Testis (tissue), 5 donors: ENCODE measurements around the gene SNX10. TPM values are rescaled to one million over a fixed set of nuclear protein-coding genes. Genes with fewer than 3 reads are reported as not detected.
A peak's percentile ranks its signal among the peaks of the same experiment; 100 is the strongest.
"Not testable (repeated sequence)": the region's sequence is repeated elsewhere in the genome, so short reads cannot be mapped to it uniquely, and the experiment has no call there.

Source experiments
- DNase-seq: peaks from one replicate; pipeline ENCODE4 v3.0.0-alpha.2; 2019
- H3K27ac ChIP-seq, 2 donors: fragments of 200-600 bp; sonication (generic); one replicate each; pipeline ENCODE4 v1.5.1; 2019
- H3K27me3 ChIP-seq: fragments of 200-600 bp; sonication (generic); one replicate; pipeline ENCODE4 v1.5.1; 2019
- H3K36me3 ChIP-seq: fragments of 200-600 bp; sonication (generic); one replicate; pipeline ENCODE4 v1.5.1; 2017; ENCODE audit warnings: low read depth; ENCODE audit errors: missing control alignments
- H3K4me1 ChIP-seq: fragments of 200-600 bp; sonication (generic); one replicate; pipeline ENCODE4 v1.5.1; 2019
- H3K4me3 ChIP-seq, 2 donors: fragments of 200-600 bp; sonication (generic); one replicate each; pipeline ENCODE4 v1.5.1; 2017 to 2019
- H3K9me3 ChIP-seq: fragments of 200-600 bp; sonication (generic); one replicate; pipeline ENCODE4 v1.5.1; 2017
- CTCF ChIP-seq, 3 experiments: fragments of 450-650 bp in 2 of 3; fragments of 200-600 bp in 1 of 3; sonication (generic) in 1 of 3; IDR thresholded peaks; one replicate each; pipeline ENCODE4 v1.5.1; 2016 to 2019; ENCODE audit warnings: antibody characterized with exemption in 3 of 3, mild to moderate bottlenecking in 2 of 3, moderate library complexity in 1 of 3
- POLR2A ChIP-seq: fragments of 450-650 bp; IDR thresholded peaks from one replicate; pipeline ENCODE4 v1.6.1; 2017; ENCODE audit warnings: antibody characterized with exemption, mild to moderate bottlenecking, moderate library complexity
- WGBS, 2 donors: methylation state at CpG; one replicate each; pipeline ENCODE4 v1.1.5; 2018; 5-methylcytosine and 5-hydroxymethylcytosine counted together
- intact Hi-C: fragments of 100-400 bp; cut with DNase I; formaldehyde crosslinking; loops from one replicate; pipeline ENCODE4 v1.15.1; 2023; ENCODE audit warnings: low total_unique reads
- long read RNA-seq, 2 donors: transcript quantifications; one replicate each; lab custom pipeline, GENCODE V29; 2026
- polyA plus RNA-seq: library from polyadenylated mRNA; stranded (reverse); fragments of 350-450 nt; fragmentation: Illumina TruSeq; extraction: RNeasy Lipid Tissue Mini Kit (QIAGEN cat#74804); gene quantifications from one replicate; pipeline ENCODE4 v1.2.3, GENCODE V29; 2014; ENCODE audit warnings: low read depth, low replicate concordance; ENCODE audit not compliant: insufficient read depth
- total RNA-seq, 2 donors: library from RNA; depleted of rRNA; stranded (reverse); fragments of >200 nt; gene quantifications; one replicate each; pipeline ENCODE4 v1.2.3, GENCODE V29; 2016

SNX10 gene, protein sequence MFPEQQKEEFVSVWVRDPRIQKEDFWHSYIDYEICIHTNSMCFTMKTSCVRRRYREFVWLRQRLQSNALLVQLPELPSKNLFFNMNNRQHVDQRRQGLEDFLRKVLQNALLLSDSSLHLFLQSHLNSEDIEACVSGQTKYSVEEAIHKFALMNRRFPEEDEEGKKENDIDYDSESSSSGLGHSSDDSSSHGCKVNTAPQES
- total RNA-seq (1 to 10 TPM; 4.4 to 5.6 TPM), polyA plus RNA-seq (6.3 TPM)
- long read RNA-seq, donor 1, partial matches to known transcripts, result 0 of 4 reads
- long read RNA-seq, donor 1, other reads (novel, unspliced or antisense), result 0 of 4 reads
- long read RNA-seq, donor 2, partial matches to known transcripts, result 0 of 2 reads
- long read RNA-seq, donor 2, other reads (novel, unspliced or antisense), result 0 of 2 reads

DNA sequence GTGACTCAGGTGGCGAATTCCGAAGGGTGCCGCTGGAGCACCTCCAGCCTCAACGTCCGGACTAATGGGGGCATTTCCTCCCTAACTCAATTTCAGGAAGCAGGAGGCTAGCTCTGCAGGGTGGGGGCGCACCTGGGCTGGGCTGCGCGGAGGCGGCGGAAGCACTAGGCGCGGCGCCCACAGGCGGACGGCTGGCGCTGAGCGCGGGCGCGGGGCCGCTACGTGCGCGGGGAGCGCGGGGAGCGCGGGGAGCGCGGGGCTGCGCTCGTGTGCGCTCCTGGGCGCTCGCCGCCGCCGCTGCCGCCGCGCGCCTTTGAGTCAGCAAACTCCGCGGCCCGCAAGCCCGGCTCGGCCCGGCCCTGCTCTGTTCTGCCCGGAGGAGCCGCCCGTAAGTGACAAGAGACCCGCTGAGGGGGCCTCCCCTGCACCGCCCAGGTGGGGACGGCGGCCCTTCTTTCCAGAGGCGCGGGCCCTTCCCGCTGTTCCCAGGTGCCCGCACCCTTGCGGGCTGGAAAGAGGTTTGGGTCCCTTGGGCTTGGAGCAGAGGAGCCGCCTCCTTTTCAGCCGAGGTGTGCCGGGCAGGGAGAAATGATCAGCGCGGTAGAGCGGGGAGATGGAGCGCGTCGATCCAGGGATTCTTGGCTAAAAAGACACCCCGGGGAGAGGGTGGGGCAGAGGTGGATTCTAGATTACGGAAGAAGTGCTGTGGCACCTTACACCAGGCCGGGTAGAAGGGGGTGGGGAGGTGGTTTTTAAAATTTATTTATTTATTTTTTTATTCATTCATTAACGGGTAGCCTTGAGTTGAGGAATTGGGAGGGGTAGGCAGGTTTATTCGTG lies at the start of gene SNX10:
SNX10 (plus strand) TSS at position 164 of the 840 bp plus-strand sequence. CDS start 54,581 bp downstream, outside the sequence.
- 2 to 3% methylated on average over 30 to 50 of the region's 74 CpGs for WGBS, 2 donors
- H3K27ac ChIP-seq, result peak within 1 kb of the TSS in 1 of 2 donors; percentile 53
- peak; percentile 65 for DNase-seq

GRCh38 chr7:26245150-26245549 lies 46.5 kb upstream of the SNX10 start:
- Histone ChIP-seq H3K27me3 (no peaks in the 10 kb centered on the region), H3K4me3 (peak overlapping the region; percentile 20 to 50), H3K27ac (peak overlapping the region; percentile 26 to 47), H3K9me3 (no peaks in the 10 kb centered on the region), H3K4me1 (no peaks in the 10 kb centered on the region), H3K36me3 (no peaks in the 10 kb centered on the region)
- peak; percentile 40 for DNase-seq
- intact Hi-C loops, result no loop called here
- TF ChIP-seq POLR2A (no peak), CTCF (IDR thresholded peaks at IDR 0.05) (no peak)
- WGBS, 2 donors, result 69 to 88% methylated on average over 9 to 13 of the region's 13 CpGs

More for the DNA sequence above, at the start of gene SNX10:
- Histone ChIP-seq H3K4me3 (peak within 1 kb of the TSS; percentile 59 to 70), H3K27me3 (no peaks in the 10 kb centered on the region), H3K9me3 (no peaks in the 10 kb centered on the region), H3K36me3 (no peaks in the 10 kb centered on the region), H3K4me1 (no peaks in the 10 kb centered on the region)
- intact Hi-C loops, result no loop called here
- no peak for TF ChIP-seq POLR2A
- peak in 1 of 3 experiments; percentile 12 for TF ChIP-seq CTCF (IDR thresholded peaks at IDR 0.05)

- Histone ChIP-seq H3K4me3 (no peak overlapping the region), H3K4me1 (no peaks in the 10 kb centered on the region), H3K27me3 (no peaks in the 10 kb centered on the region), H3K36me3 (no peaks in the 10 kb centered on the region), H3K27ac (no peak overlapping the region), H3K9me3 (no peaks in the 10 kb centered on the region)
- no peak for DNase-seq
- 89 to 92% methylated on average over 12 of the region's 12 CpGs for WGBS, 2 donors
- TF ChIP-seq POLR2A (no peak), CTCF (IDR thresholded peaks at IDR 0.05) (no peak)
- intact Hi-C loops, result no loop called here
These were observed 41.4 kb upstream of the SNX10 start for GRCh38 chr7:26250239-26250638.

- H3K36me3 ChIP-seq, H3K9me3 ChIP-seq, intact Hi-C loops, H3K27me3 ChIP-seq, H3K4me1 ChIP-seq, DNase-seq, H3K27ac ChIP-seq: not testable (repeated sequence)
- WGBS, 2 donors, result 86% methylated on average over 29 of the region's 29 CpGs; no CpG with 5 or more reads in 1 of the 2 donors
- peak overlapping the region; percentile 24 to 29 for H3K4me3 ChIP-seq
These were observed 29.8 kb upstream of the SNX10 start for GRCh38 chr7:26261866-26262265.

GRCh38 chr7:26265065-26265464 lies 26.6 kb upstream of the SNX10 start:
- Histone ChIP-seq H3K27ac (no peak overlapping the region), H3K36me3 (no peaks in the 10 kb centered on the region), H3K4me1 (no peaks in the 10 kb centered on the region), H3K27me3 (no peaks in the 10 kb centered on the region), H3K9me3 (no peaks in the 10 kb centered on the region), H3K4me3 (no peak overlapping the region)
- TF ChIP-seq CTCF (IDR thresholded peaks at IDR 0.05) (no peak), POLR2A (no peak)
- WGBS, 2 donors, result 81 to 89% methylated on average over 6 of the region's 6 CpGs
- DNase-seq, result no peak
- intact Hi-C loops, result no loop called here
